ENCODE data around the gene CNPY2.

GRCh38 chr12:56337753-56338251 is 22.0 kb upstream of the CNPY2 start:
- TF ChIP-seq, protein P1, sequence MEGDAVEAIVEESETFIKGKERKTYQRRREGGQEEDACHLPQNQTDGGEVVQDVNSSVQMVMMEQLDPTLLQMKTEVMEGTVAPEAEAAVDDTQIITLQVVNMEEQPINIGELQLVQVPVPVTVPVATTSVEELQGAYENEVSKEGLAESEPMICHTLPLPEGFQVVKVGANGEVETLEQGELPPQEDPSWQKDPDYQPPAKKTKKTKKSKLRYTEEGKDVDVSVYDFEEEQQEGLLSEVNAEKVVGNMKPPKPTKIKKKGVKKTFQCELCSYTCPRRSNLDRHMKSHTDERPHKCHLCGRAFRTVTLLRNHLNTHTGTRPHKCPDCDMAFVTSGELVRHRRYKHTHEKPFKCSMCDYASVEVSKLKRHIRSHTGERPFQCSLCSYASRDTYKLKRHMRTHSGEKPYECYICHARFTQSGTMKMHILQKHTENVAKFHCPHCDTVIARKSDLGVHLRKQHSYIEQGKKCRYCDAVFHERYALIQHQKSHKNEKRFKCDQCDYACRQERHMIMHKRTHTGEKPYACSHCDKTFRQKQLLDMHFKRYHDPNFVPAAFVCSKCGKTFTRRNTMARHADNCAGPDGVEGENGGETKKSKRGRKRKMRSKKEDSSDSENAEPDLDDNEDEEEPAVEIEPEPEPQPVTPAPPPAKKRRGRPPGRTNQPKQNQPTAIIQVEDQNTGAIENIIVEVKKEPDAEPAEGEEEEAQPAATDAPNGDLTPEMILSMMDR (IDR thresholded peaks at IDR 0.05), result no peak
- no peak for TF ChIP-seq POLR2A (IDR thresholded peaks at IDR 0.05)

Data from esophagus squamous epithelium (tissue), 4 donors.